Measurements from ENCODE around the gene ASB7.

GRCh38 chr15:100631831-100632230, 29.4 kb downstream of the ASB7 start:
- TF ChIP-seq POLR2A (IDR thresholded peaks at IDR 0.05; ENCODE audit: low read depth, low read length) (no peak), TAF1 (IDR thresholded peaks at IDR 0.05; ENCODE audit: borderline replicate concordance, low read depth, low read length) (no peak), POLR2AphosphoS5 (IDR thresholded peaks at IDR 0.05; ENCODE audit: low read depth, low read length) (no peak)

Data from GM12892 (cell line).